Loucy (cell line): Measurements from ENCODE around the gene KPRP.

ENCODE experiments used
- EZH2phosphoT487 ChIP-seq: fragments of 200-600 bp; IDR thresholded peaks from 2 replicates; pipeline ENCODE4 v1.6.1; 2018; ENCODE audit warnings: antibody characterized with exemption, mild to moderate bottlenecking, moderate library complexity, borderline replicate concordance
- TF ChIP-seq, protein P1 (sequence below): fragments of 200-600 bp; sonication (generic); conservative IDR thresholded peaks from 2 replicates; pipeline ENCODE4 v1.5.1; 2014; ENCODE audit warnings: mild to moderate bottlenecking, antibody characterized with exemption, low read length

DNA sequence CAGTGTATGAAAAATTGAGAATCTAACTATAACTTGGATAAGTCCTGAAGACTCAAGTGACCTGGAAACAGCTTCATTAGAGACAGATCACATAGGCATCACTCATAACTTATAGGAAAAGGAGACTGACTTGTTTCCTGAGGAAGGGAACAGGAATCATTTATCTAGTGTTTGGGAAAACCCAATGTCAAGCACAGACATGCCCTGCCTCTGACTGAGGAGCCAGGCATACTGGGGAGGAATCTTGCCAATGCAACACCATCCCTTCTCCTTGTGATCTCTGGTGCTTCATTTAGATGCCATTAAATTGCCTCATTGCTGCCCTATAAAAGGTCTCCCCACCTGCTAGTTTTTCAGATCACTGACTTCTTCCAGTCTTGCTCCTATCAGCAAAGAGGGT, 39.6 kb upstream of the KPRP start:
- TF ChIP-seq, protein P1, sequence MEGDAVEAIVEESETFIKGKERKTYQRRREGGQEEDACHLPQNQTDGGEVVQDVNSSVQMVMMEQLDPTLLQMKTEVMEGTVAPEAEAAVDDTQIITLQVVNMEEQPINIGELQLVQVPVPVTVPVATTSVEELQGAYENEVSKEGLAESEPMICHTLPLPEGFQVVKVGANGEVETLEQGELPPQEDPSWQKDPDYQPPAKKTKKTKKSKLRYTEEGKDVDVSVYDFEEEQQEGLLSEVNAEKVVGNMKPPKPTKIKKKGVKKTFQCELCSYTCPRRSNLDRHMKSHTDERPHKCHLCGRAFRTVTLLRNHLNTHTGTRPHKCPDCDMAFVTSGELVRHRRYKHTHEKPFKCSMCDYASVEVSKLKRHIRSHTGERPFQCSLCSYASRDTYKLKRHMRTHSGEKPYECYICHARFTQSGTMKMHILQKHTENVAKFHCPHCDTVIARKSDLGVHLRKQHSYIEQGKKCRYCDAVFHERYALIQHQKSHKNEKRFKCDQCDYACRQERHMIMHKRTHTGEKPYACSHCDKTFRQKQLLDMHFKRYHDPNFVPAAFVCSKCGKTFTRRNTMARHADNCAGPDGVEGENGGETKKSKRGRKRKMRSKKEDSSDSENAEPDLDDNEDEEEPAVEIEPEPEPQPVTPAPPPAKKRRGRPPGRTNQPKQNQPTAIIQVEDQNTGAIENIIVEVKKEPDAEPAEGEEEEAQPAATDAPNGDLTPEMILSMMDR: no peak
- no peak for TF ChIP-seq EZH2phosphoT487
